Measurements from ENCODE around the gene SNAI3.

The SNAI3 gene

GRCh38 chr16:88733630-88734360 is 47.5 kb upstream of the SNAI3 start:
- no peak for TF ChIP-seq CTCF (IDR thresholded peaks at IDR 0.05; ENCODE audit: insufficient read depth, low read length, missing control alignments)
- no peak for DNase-seq (ENCODE audit: low read depth, low spot score)
- ChIA-PET POLR2A (interaction anchor here (1.1 kb wide), 1 partner anchor 51 kb away, joined by 4 read pairs; the partner anchor contains the start of gene PIEZO1), CTCF (interaction anchor here (1.5 to 25.4 kb wide), 5 partner anchors 9 to 79 kb away, joined by 6 to 544 read pairs (median 43); partner anchors contain the start of gene PIEZO1)
- no peak overlapping the region for H3K4me3 ChIP-seq (ENCODE audit: low read depth, low read length)

- POLR2A ChIA-PET: interaction anchor here (1.1 kb wide), 1 partner anchor 52 kb away, joined by 4 read pairs; the partner anchor contains the start of gene PIEZO1
- DNase-seq (ENCODE audit: low read depth, low spot score): no peak
- CTCF ChIA-PET: interaction anchor here (1.5 to 25.4 kb wide), 4 partner anchors 10 to 80 kb away, joined by 6 to 544 read pairs (median 47); no protein-coding TSS in a partner anchor
- no peak for TF ChIP-seq CTCF (IDR thresholded peaks at IDR 0.05; ENCODE audit: insufficient read depth, low read length, missing control alignments)
- H3K4me3 ChIP-seq (ENCODE audit: low read depth, low read length): no peak overlapping the region
Measured at GRCh38 chr16:88732961-88733294, 46.6 kb upstream of the SNAI3 start.

GRCh38 chr16:88732172-88732960 is 46.1 kb upstream of the SNAI3 start:
- ChIA-PET CTCF (interaction anchor here (6.3 to 25.4 kb wide), 2 partner anchors 30 to 49 kb away, joined by 76 to 544 read pairs; no protein-coding TSS in a partner anchor), POLR2A (no interaction called here)
- no peak for TF ChIP-seq CTCF (IDR thresholded peaks at IDR 0.05; ENCODE audit: insufficient read depth, low read length, missing control alignments)
- DNase-seq (ENCODE audit: low read depth, low spot score): no peak
- H3K4me3 ChIP-seq (ENCODE audit: low read depth, low read length): no peak overlapping the region

- TF ChIP-seq CTCF (IDR thresholded peaks at IDR 0.05; ENCODE audit: insufficient read depth, low read length, missing control alignments): no peak
- H3K4me3 ChIP-seq (ENCODE audit: low read depth, low read length): no peak overlapping the region
- POLR2A ChIA-PET: no interaction called here
- DNase-seq (ENCODE audit: low read depth, low spot score): no peak
- CTCF ChIA-PET: interaction anchor here (6.3 kb wide), 1 partner anchor 50 kb away, joined by 76 read pairs; no protein-coding TSS in a partner anchor
Measured at GRCh38 chr16:88731699-88732098, 45.4 kb upstream of the SNAI3 start.

- ChIA-PET CTCF (no interaction called here), POLR2A (no interaction called here)
- DNase-seq (ENCODE audit: low read depth, low spot score): no peak
- TF ChIP-seq CTCF (IDR thresholded peaks at IDR 0.05; ENCODE audit: insufficient read depth, low read length, missing control alignments): no peak
- H3K4me3 ChIP-seq (ENCODE audit: low read depth, low read length): no peak overlapping the region
Measured at GRCh38 chr16:88730632-88731607, 44.6 kb upstream of the SNAI3 start.

All from AG04449 (cell line).